Keratinocyte (primary cell): ENCODE measurements around the gene CCND1. TPM values are rescaled to one million over a fixed set of nuclear protein-coding genes. Genes with fewer than 3 reads are reported as not detected.

Experiments
- DNase-seq: peaks from one replicate; pipeline ENCODE4 v3.0.0-alpha.2; 2011; ENCODE audit warnings: low read depth, missing footprints, low spot score
- FAIRE-seq: peaks from 2 replicates; lab custom pipeline; 2011; peaks lifted over from hg19 to GRCh38; lab: Jason Lieb, UNC
- H2AFZ ChIP-seq: 2 replicates; pipeline ENCODE4 v1.6.0; 2012; ENCODE audit warnings: low read length, control low read depth, inconsistent platforms; ENCODE audit not compliant: control insufficient read depth
- H3K27ac ChIP-seq: 2 replicates; pipeline ENCODE4 v1.5.1; 2011; ENCODE audit warnings: low read length; ENCODE audit not compliant: control insufficient read depth, insufficient read depth
- H3K27me3 ChIP-seq: 3 replicates; pipeline ENCODE4 v1.6.0; 2011; ENCODE audit warnings: low read length; ENCODE audit not compliant: control insufficient read depth, insufficient read depth; ENCODE audit errors: extremely low read depth
- H3K36me3 ChIP-seq, 2 experiments: 2 replicates in 1 of 2; 3 replicates in 1 of 2; pipeline ENCODE4 v1.5.1; 2011; ENCODE audit warnings: low read length in 2 of 2, mild to moderate bottlenecking in 1 of 2; ENCODE audit not compliant: control insufficient read depth in 2 of 2, insufficient read depth in 2 of 2; ENCODE audit errors: extremely low read depth in 1 of 2
- H3K4me1 ChIP-seq: 3 replicates; pipeline ENCODE4 v1.5.1; 2011; ENCODE audit warnings: low read length; ENCODE audit not compliant: control insufficient read depth, insufficient read depth; ENCODE audit errors: extremely low read depth
- H3K4me2 ChIP-seq: 3 replicates; pipeline ENCODE4 v1.6.0; 2011; ENCODE audit warnings: low read depth, low read length; ENCODE audit not compliant: control insufficient read depth, insufficient read depth; ENCODE audit errors: extremely low read depth
- H3K4me3 ChIP-seq, 3 experiments: fragments of 200-600 bp in 1 of 3; sonication (generic) in 1 of 3; 2 replicates in 2 of 3; 3 replicates in 1 of 3; pipeline ENCODE4 v1.5.1; 2011 to 2016; ENCODE audit warnings: low read length in 3 of 3, mild to moderate bottlenecking in 3 of 3, control low read depth in 2 of 3, inconsistent platforms in 1 of 3, low read depth in 1 of 3, mixed read lengths in 1 of 3, mixed run types in 1 of 3, moderate library complexity in 1 of 3; ENCODE audit not compliant: control insufficient read depth in 2 of 3, insufficient read depth in 2 of 3; ENCODE audit errors: extremely low read depth in 1 of 3
- H3K79me2 ChIP-seq: 2 replicates; pipeline ENCODE4 v1.6.0; 2012; ENCODE audit warnings: low read length; ENCODE audit not compliant: control insufficient read depth, insufficient read depth
- H3K9ac ChIP-seq: 3 replicates; pipeline ENCODE4 v1.6.0; 2011; ENCODE audit warnings: low read length; ENCODE audit not compliant: control insufficient read depth, insufficient read depth; ENCODE audit errors: extremely low read depth
- H3K9me1 ChIP-seq: 3 replicates; pipeline ENCODE4 v1.6.0; 2011; ENCODE audit warnings: low read length; ENCODE audit not compliant: control insufficient read depth, insufficient read depth; ENCODE audit errors: extremely low read depth
- H3K9me3 ChIP-seq: 2 replicates; pipeline ENCODE4 v1.5.1; 2012; ENCODE audit warnings: low read depth, low read length; ENCODE audit not compliant: control insufficient read depth
- H4K20me1 ChIP-seq: 3 replicates; pipeline ENCODE4 v1.6.0; 2011; ENCODE audit warnings: low read length; ENCODE audit not compliant: control insufficient read depth, insufficient read depth; ENCODE audit errors: extremely low read depth
- CTCF ChIP-seq, 3 experiments: IDR thresholded peaks in 1 of 3; conservative IDR thresholded peaks in 1 of 3; optimal IDR thresholded peaks in 1 of 3; 2 replicates in 2 of 3; 3 replicates in 1 of 3; pipeline versions ENCODE3 to v1.5.1; 2011; ENCODE audit warnings: low read length in 3 of 3, mild to moderate bottlenecking in 3 of 3, moderate library complexity in 2 of 3, control low read depth in 1 of 3, inconsistent platforms in 1 of 3; ENCODE audit not compliant: insufficient read depth in 2 of 3; ENCODE audit errors: extremely low read depth in 1 of 3
- EZH2 ChIP-seq: IDR thresholded peaks from one replicate; pipeline ENCODE4 v1.6.1; 2012; ENCODE audit warnings: inconsistent platforms, mild to moderate bottlenecking, low read length, moderate library complexity
- dilution Hi-C: fragments of 300-500 bp; cut with MboI; formaldehyde crosslinking; loops from one replicate; pipeline ENCODE4 v1.7.0; 2020; ENCODE audit warnings: low sequenced_read_pairs; ENCODE audit not compliant: extremely low pct_ligation_motif_present
- polyA plus RNA-seq, 5 experiments: library from polyadenylated mRNA; depleted of rRNA in 3 of 5; stranded (reverse) in 3 of 5; stranded (forward) in 1 of 5; unstranded in 1 of 5; fragments of >200 nt; gene quantifications; 1 replicate in 1 of 5; 2 replicates in 3 of 5; 3 replicates in 1 of 5; pipeline versions ENCODE4 v1.2.1 to v1.2.3, GENCODE V29; 2011 to 2012; ENCODE audit warnings: missing spikeins in 2 of 5, low read depth in 1 of 5, low replicate concordance in 1 of 5

Gene CCND1
- polyA plus RNA-seq, 1 donor (not counting 4 experiments of a cell fraction or from before 2014, with no cell fraction given) = 124 TPM

DNA sequence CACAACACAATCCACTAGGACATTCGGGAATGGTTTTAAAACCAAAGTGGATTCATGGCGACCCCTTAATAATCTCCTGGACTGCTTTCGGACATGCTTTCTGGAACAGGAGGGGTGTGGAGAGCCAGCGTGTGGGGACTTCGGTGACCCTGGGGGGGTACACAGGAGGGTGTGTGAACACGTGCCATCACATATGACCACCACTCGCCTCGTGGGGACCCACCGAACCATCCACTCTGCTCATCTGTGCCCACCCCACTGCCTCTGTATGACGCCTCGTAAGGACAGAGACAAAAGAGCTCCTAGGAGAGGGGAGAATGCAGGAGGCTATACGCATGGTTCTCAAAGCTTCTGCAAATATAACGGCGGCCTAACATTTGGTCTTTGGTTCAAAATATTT lies 25.3 kb downstream of the CCND1 start:
- peaks cover 11% of the 10 kb centered on the region for H3K4me1 ChIP-seq
- FAIRE-seq (no peak), DNase-seq (no peak)
- no peak for TF ChIP-seq EZH2
- TF ChIP-seq CTCF (optimal IDR thresholded peaks at IDR 0.05 in 1 of 3, IDR thresholded peaks at IDR 0.05 in 1 of 3, conservative IDR thresholded peaks at IDR 0.05 in 1 of 3; ENCODE audit: extremely low read depth in 1 of 3, insufficient read depth in 2 of 3, low read length in 3 of 3) = no peak
- no peak overlapping the region for H3K27ac ChIP-seq
- dilution Hi-C loops = loop anchor here (10.0 kb wide), 1 partner anchor 551 kb away; no protein-coding TSS in a partner anchor
- H3K4me2 ChIP-seq = no peak overlapping the region
- peaks cover 3% of the 10 kb centered on the region for H4K20me1 ChIP-seq
- H3K9ac ChIP-seq = no peak overlapping the region
- H2AFZ ChIP-seq = no peak overlapping the region
- no peaks in the 10 kb centered on the region for H3K27me3 ChIP-seq
- peaks cover 14 to 31% of the 10 kb centered on the region in 2 experiments for H3K36me3 ChIP-seq
- no peak overlapping the region for H3K4me3 ChIP-seq
- no peaks in the 10 kb centered on the region for H3K9me1 ChIP-seq
- no peaks in the 10 kb centered on the region for H3K9me3 ChIP-seq
- H3K79me2 ChIP-seq = peaks cover 6% of the 10 kb centered on the region

DNA sequence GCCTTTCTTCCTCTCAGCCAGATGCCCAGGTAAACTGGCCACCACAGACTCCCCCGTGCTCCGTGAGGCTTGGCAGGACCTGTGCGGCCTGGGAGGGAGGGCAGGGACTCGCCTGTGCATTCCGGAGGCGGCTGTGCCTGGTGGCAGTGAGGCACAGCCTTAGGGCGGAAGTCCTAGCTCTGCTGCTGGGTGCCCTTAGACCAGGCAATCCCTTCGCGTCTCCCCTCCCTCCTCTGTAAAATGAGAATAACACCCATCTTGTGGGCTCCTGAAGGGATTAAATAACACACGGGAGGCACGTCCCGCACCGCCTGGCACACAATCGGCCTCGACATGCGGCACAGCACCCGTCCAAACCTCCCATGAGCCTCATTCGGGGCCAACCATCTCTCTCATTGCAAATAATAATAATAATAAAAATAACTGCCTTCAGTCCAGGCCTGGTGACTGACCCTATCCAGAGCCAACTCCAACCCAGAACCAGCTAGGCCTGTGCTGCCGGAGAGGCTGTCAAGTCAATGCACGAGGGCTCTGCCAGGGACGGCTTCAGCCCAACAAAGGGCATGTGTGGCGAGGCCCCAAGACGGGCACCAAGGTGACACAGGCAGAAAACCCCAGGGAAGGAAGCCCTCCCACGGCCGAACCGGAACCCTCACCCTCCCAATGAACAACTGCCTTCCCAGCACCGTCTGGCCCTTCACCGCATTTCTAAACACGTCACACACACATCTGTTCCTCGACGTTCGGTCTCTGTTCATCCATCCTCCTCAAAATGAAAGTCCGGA lies 26.0 kb downstream of the CCND1 start:
- H3K27ac ChIP-seq = no peak overlapping the region
- no peak overlapping the region for H3K4me3 ChIP-seq
- dilution Hi-C loops = loop anchor here (10.0 kb wide), 1 partner anchor 552 kb away; no protein-coding TSS in a partner anchor
- peaks cover 6% of the 10 kb centered on the region for H3K79me2 ChIP-seq
- H3K4me2 ChIP-seq = no peak overlapping the region
- H3K9ac ChIP-seq = no peak overlapping the region
- no peaks in the 10 kb centered on the region for H3K9me1 ChIP-seq
- FAIRE-seq = no peak
- peaks cover 11% of the 10 kb centered on the region for H3K4me1 ChIP-seq
- peaks cover 6% of the 10 kb centered on the region for H4K20me1 ChIP-seq
- no peaks in the 10 kb centered on the region for H3K27me3 ChIP-seq
- DNase-seq = no peak
- TF ChIP-seq EZH2 = no peak
- TF ChIP-seq CTCF (optimal IDR thresholded peaks at IDR 0.05 in 1 of 3, IDR thresholded peaks at IDR 0.05 in 1 of 3, conservative IDR thresholded peaks at IDR 0.05 in 1 of 3; ENCODE audit: extremely low read depth in 1 of 3, insufficient read depth in 2 of 3, low read length in 3 of 3) = no peak
- H3K36me3 ChIP-seq = peaks cover 21 to 33% of the 10 kb centered on the region in 2 experiments
- H3K9me3 ChIP-seq = no peaks in the 10 kb centered on the region
- no peak overlapping the region for H2AFZ ChIP-seq
